GM13977 (cell line): ENCODE data around the gene NSMCE3.

ENCODE experiments used
- DNase-seq: peaks from one replicate; pipeline ENCODE4 v3.0.0; 2012; ENCODE audit warnings: low spot score
- in situ Hi-C: fragments of 300-500 bp; cut with MboI; formaldehyde crosslinking; loops from one replicate; pipeline ENCODE4 v1.12.0; 2022; ENCODE audit warnings: low sequenced_read_pairs, low pct_unique_long_range_greater_than_20kb, mixed read lengths, inconsistent platforms; ENCODE audit not compliant: unreplicated experiment
- TF ChIP-seq, protein P1 (sequence below): IDR thresholded peaks from 2 replicates; pipeline ENCODE4 v1.5.1; 2012; ENCODE audit warnings: mild to moderate bottlenecking, control low read depth; ENCODE audit not compliant: insufficient read depth; ENCODE audit errors: extremely low read depth, missing control alignments

NSMCE3 gene

DNA sequence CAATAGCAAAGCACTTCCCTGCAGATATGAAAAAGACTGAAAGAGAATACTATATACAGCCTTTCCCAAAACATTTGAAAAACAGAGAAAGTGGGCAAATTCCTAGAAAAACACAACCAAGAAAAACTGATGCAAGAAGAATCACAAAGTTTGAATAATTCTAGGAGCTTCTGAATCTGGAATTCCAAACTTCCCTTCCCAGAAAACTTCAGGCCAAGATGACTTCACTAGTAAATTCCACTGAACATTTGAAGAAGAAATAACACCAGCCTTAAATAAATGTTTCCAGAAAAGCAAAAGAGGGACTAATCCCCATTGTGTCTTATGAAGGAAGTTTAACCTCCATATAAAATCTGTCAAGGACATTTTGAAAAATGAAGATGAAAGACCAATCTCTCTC, 15.8 kb upstream of the NSMCE3 start:
- in situ Hi-C loops, result no loop called here
- TF ChIP-seq, protein P1, sequence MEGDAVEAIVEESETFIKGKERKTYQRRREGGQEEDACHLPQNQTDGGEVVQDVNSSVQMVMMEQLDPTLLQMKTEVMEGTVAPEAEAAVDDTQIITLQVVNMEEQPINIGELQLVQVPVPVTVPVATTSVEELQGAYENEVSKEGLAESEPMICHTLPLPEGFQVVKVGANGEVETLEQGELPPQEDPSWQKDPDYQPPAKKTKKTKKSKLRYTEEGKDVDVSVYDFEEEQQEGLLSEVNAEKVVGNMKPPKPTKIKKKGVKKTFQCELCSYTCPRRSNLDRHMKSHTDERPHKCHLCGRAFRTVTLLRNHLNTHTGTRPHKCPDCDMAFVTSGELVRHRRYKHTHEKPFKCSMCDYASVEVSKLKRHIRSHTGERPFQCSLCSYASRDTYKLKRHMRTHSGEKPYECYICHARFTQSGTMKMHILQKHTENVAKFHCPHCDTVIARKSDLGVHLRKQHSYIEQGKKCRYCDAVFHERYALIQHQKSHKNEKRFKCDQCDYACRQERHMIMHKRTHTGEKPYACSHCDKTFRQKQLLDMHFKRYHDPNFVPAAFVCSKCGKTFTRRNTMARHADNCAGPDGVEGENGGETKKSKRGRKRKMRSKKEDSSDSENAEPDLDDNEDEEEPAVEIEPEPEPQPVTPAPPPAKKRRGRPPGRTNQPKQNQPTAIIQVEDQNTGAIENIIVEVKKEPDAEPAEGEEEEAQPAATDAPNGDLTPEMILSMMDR, result no peak
- DNase-seq, result no peak

DNA sequence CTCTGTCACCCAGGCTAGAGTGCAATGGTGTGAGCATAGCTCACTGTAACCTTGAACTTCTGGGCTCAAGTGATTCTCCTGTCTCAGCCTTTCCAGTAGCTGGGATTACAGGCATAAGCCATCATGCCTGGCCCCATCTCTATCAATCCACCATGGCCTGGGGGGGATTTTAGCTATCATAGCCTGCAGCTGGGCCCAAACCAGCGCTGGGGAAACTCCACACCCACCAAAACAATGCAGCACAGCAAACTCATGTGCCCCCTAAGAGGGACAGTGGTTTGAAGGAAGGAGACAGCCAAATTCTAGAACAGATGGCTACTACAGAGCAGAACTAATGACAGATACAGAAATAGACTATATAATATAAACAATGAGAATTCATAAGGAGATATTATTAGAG, 13.8 kb upstream of the NSMCE3 start:
- in situ Hi-C loops, result no loop called here
- no peak for DNase-seq

DNA sequence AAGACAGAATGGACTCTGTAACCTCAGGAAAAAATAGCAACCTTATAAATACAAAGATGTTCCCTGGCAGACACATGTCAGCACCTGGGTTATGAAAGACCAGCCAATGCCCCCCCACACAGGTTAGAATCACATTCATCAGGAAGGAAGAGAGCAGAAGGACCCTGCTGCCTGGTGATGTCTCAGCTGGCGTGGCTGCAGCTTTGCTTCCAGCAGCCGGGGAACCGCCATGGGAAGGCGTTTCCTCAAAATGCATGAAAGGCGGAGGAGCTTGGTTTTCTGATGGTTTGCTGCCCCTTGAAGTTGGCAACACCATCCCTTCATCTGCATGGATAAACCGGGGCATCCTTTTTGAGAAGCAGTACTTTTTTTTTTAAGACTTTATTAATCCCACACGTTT, 10.9 kb upstream of the NSMCE3 start:
- DNase-seq, result no peak
- in situ Hi-C loops, result no loop called here
- TF ChIP-seq, protein P1, result no peak

More for the DNA sequence above, 13.8 kb upstream of the NSMCE3 start:
- TF ChIP-seq, protein P1, result no peak

- TF ChIP-seq, protein P1, result no peak
- in situ Hi-C loops, result no loop called here
- DNase-seq, result no peak
Observed at GRCh38 chr15:29278436-29279105, 8.9 kb upstream of the NSMCE3 start.

DNA sequence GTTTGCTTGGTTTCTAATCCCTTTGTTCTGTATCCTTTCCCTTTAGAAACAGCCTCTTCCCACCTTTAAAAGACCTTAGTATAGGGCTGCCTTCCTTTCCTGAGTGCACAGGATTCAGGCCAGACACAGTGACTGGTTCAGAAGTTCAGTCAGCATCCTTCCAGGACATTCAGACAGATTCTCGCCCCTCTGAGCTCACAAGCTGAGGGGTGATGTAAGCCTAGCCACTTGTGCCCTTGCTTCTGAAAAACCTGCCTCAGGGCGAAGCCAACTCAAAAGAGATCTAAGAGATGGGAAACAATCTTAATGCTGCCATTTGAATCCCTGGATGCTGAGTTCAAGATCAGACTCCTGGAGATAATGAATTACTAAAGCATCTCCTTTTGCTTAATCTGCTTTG, 6.7 kb upstream of the NSMCE3 start:
- in situ Hi-C loops, result no loop called here
- TF ChIP-seq, protein P1, result no peak
- DNase-seq, result no peak

GRCh38 chr15:29275855-29276254, 6.2 kb upstream of the NSMCE3 start:
- DNase-seq, result no peak
- TF ChIP-seq, protein P1, result no peak
- in situ Hi-C loops, result no loop called here
